HCT116 (cell line): ENCODE measurements around the gene SUCLG1. TPM values are rescaled to one million over a fixed set of nuclear protein-coding genes. Genes with fewer than 3 reads are reported as not detected.

Source experiments
- ATAC-seq: fragments of 200-7000 bp; cut with Tn5 transposase; 2 replicates; pipeline ENCODE4 v1.9.1; 2020; ENCODE audit warnings: mild to moderate bottlenecking, moderate library complexity
- BruUV-seq: library from RNA; stranded (reverse); fragments of 400-500 nt; replicated peaks from 2 replicates; lab custom pipeline; 2021; lab: Mats Ljungman, UMichigan
- CTCF ChIA-PET: fragments of 300-600 bp; sonication (Branson Sonifier 250); formaldehyde crosslinking; loops from one replicate; lab custom pipeline; 2021; ENCODE audit warnings: antibody characterized with exemption; lab: Charles Lee
- POLR2A ChIA-PET: fragments of 300-600, 350-600 bp; sonication (Branson Sonifier 250); formaldehyde crosslinking; loops from one replicate; lab custom pipeline; 2021; ENCODE audit warnings: antibody characterized with exemption; lab: Charles Lee
- RAD21 ChIA-PET, 2 experiments: fragments of 300-600 bp; sonication (Branson Sonifier 250); formaldehyde crosslinking; loops; one replicate each; lab custom pipeline; 2023; ENCODE audit warnings: low total read pairs in 2 of 2; ENCODE audit not compliant: uncharacterized antibody in 2 of 2, unreplicated experiment in 2 of 2, low non-redundant PET in 1 of 2; lab: Charles Lee
- DNase-seq: peaks from one replicate; pipeline ENCODE4 v3.0.0-alpha.2; 2010; ENCODE audit warnings: low read depth, low spot score
- H2AFZ ChIP-seq: fragments of 200-600 bp; shearing (Covaris generic), sonication (generic); 2 replicates; pipeline ENCODE4 v1.6.1; 2017; ENCODE audit warnings: low read depth, mixed run types, mixed read lengths, antibody characterized with exemption, low read length; ENCODE audit not compliant: poor library complexity, severe bottlenecking
- H3K27ac ChIP-seq: 2 replicates; pipeline ENCODE4 v1.5.1; 2012; ENCODE audit warnings: low read depth, low read length
- H3K27me3 ChIP-seq: fragments of 200-600 bp; sonication (generic); 2 replicates; pipeline ENCODE4 v1.6.1; 2016; ENCODE audit warnings: mixed run types, low read length, mixed read lengths; ENCODE audit not compliant: insufficient read depth
- H3K36me3 ChIP-seq, 2 experiments: fragments of 200-500 bp in 1 of 2; fragments of 200-600 bp in 1 of 2; sonication (Bioruptor generic) in 1 of 2; sonication (generic) in 1 of 2; 2 replicates each; pipeline versions ENCODE4 v1.5.1 to v1.6.1; 2014 to 2016; ENCODE audit warnings: low read length in 2 of 2, inconsistent platforms in 1 of 2, mixed read lengths in 1 of 2, mixed run types in 1 of 2; ENCODE audit not compliant: insufficient read depth in 2 of 2, control insufficient read depth in 1 of 2
- H3K4me1 ChIP-seq, 2 experiments: fragments of 200-600 bp in 1 of 2; sonication (generic) in 1 of 2; 2 replicates each; pipeline versions ENCODE4 v1.5.1 to v1.6.1; 2012 to 2017; ENCODE audit warnings: low read length in 2 of 2, inconsistent platforms in 1 of 2, mild to moderate bottlenecking in 1 of 2, mixed read lengths in 1 of 2, mixed run types in 1 of 2, moderate library complexity in 1 of 2; ENCODE audit not compliant: insufficient read depth in 2 of 2, control insufficient read depth in 1 of 2
- H3K4me2 ChIP-seq: fragments of 200-600 bp; sonication (generic); 2 replicates; pipeline ENCODE4 v1.6.1; 2017; ENCODE audit warnings: mixed run types, low read length, mixed read lengths
- H3K4me3 ChIP-seq, 2 experiments: fragments of 200-600 bp in 1 of 2; sonication (generic) in 1 of 2; replicated peaks in 1 of 2; 2 replicates each; pipeline ENCODE4 v1.5.1; 2011 to 2016; ENCODE audit warnings: low read length in 2 of 2, control low read depth in 1 of 2, low read depth in 1 of 2, mild to moderate bottlenecking in 1 of 2, mixed read lengths in 1 of 2, mixed run types in 1 of 2
- H3K79me2 ChIP-seq: fragments of 200-600 bp; sonication (generic); 2 replicates; pipeline ENCODE4 v1.6.1; 2017; ENCODE audit warnings: mild to moderate bottlenecking, mixed run types, low read length, moderate library complexity, mixed read lengths; ENCODE audit not compliant: insufficient read depth
- H3K9ac ChIP-seq: fragments of 200-600 bp; sonication (generic); 2 replicates; pipeline ENCODE4 v1.6.1; 2016; ENCODE audit warnings: low read length, mixed read lengths
- H3K9me2 ChIP-seq: fragments of 200-600 bp; sonication (generic), shearing (Covaris generic); 2 replicates; pipeline ENCODE4 v1.6.1; 2017; ENCODE audit warnings: mixed run types, mild to moderate bottlenecking, moderate library complexity; ENCODE audit not compliant: insufficient read depth
- H3K9me3 ChIP-seq, 2 experiments: fragments of 200-500 bp in 1 of 2; fragments of 200-600 bp in 1 of 2; sonication (Bioruptor generic) in 1 of 2; sonication (generic) in 1 of 2; 2 replicates each; pipeline ENCODE4 v1.6.1; 2014 to 2017; ENCODE audit warnings: low read length in 2 of 2, mixed read lengths in 2 of 2, inconsistent platforms in 1 of 2, low read depth in 1 of 2, mild to moderate bottlenecking in 1 of 2, mixed run types in 1 of 2, moderate library complexity in 1 of 2; ENCODE audit not compliant: control insufficient read depth in 1 of 2, insufficient read depth in 1 of 2
- H4K20me1 ChIP-seq: fragments of 200-600 bp; sonication (generic), shearing (Covaris generic); 2 replicates; pipeline ENCODE4 v1.6.1; 2017; ENCODE audit warnings: mixed run types, mild to moderate bottlenecking, moderate library complexity; ENCODE audit not compliant: insufficient read depth
- ATF3 ChIP-seq: IDR thresholded peaks from 2 replicates; pipeline ENCODE4 v1.6.1; 2012
- CBX3 ChIP-seq: IDR thresholded peaks from 2 replicates; pipeline ENCODE4 v1.6.1; 2012; ENCODE audit warnings: low read depth
- CEBPB ChIP-seq: IDR thresholded peaks from 2 replicates; pipeline ENCODE4 v1.6.1; 2012; ENCODE audit warnings: low read depth
- CTCF ChIP-seq, 3 experiments: fragments of 200-600 bp in 1 of 3; sonication (generic) in 1 of 3; IDR thresholded peaks in 2 of 3; conservative IDR thresholded peaks in 1 of 3; 2 replicates each; pipeline ENCODE4 v1.5.1; 2012 to 2017; ENCODE audit warnings: low read depth in 2 of 3, low read length in 2 of 3, antibody characterized with exemption in 1 of 3, borderline replicate concordance in 1 of 3, control low read depth in 1 of 3, mild to moderate bottlenecking in 1 of 3, mixed read lengths in 1 of 3, mixed run types in 1 of 3, moderate library complexity in 1 of 3; ENCODE audit not compliant: insufficient read depth in 1 of 3
- EGR1 ChIP-seq: IDR thresholded peaks from 2 replicates; pipeline ENCODE4 v1.6.1; 2012; ENCODE audit warnings: low read depth
- EZH2phosphoT487 ChIP-seq: fragments of 200-600 bp; IDR thresholded peaks from 2 replicates; pipeline ENCODE4 v1.6.1; 2018; ENCODE audit warnings: antibody characterized with exemption, borderline replicate concordance
- FOSL1 ChIP-seq: IDR thresholded peaks from 2 replicates; pipeline ENCODE4 v1.6.1; 2012; ENCODE audit warnings: low read depth
- JUND ChIP-seq: IDR thresholded peaks from 2 replicates; pipeline ENCODE4 v1.6.1; 2012
- POLR2A ChIP-seq: IDR thresholded peaks from 2 replicates; pipeline ENCODE4 v1.7.0; 2011; ENCODE audit warnings: borderline replicate concordance; ENCODE audit not compliant: insufficient read depth, insufficient read length; ENCODE audit errors: extremely low read depth
- SIN3A ChIP-seq: IDR thresholded peaks from 2 replicates; pipeline ENCODE4 v1.6.1; 2012; ENCODE audit warnings: low read depth
- SP1 ChIP-seq: IDR thresholded peaks from 2 replicates; pipeline ENCODE4 v1.6.1; 2012; ENCODE audit warnings: low read depth
- SRF ChIP-seq: IDR thresholded peaks from 2 replicates; pipeline ENCODE4 v1.6.1; 2012; ENCODE audit warnings: low read depth
- TCF7L2 ChIP-seq: IDR thresholded peaks from 2 replicates; pipeline ENCODE4 v1.7.0; 2011; ENCODE audit warnings: borderline replicate concordance, inconsistent platforms; ENCODE audit not compliant: insufficient read depth, insufficient read length; ENCODE audit errors: extremely low read depth
- YY1 ChIP-seq: IDR thresholded peaks from 2 replicates; pipeline ENCODE4 v1.6.1; 2011; ENCODE audit warnings: low read length, low read depth, moderate library complexity, mild to moderate bottlenecking; ENCODE audit not compliant: insufficient replicate concordance; ENCODE audit errors: extremely low read depth
- ZFX ChIP-seq: fragments of 450-650 bp; IDR thresholded peaks from 2 replicates; pipeline ENCODE4 v1.6.1; 2017
- intact Hi-C: fragments of 100-400 bp; cut with micrococcal nuclease; formaldehyde crosslinking; loops from 2 replicates; pipeline ENCODE4 v1.10.0; 2022
- total RNA-seq: library from RNA; stranded (reverse); gene quantifications from one replicate; pipeline ENCODE4 v1.2.1, GENCODE V29; 2021; ENCODE audit not compliant: unreplicated experiment
- TF ChIP-seq, protein P1 (sequence below): IDR thresholded peaks from 2 replicates; pipeline ENCODE4 v1.6.1; 2012
- TF ChIP-seq, protein P2 (sequence below): IDR thresholded peaks from 2 replicates; pipeline ENCODE4 v1.6.1; 2011; ENCODE audit warnings: mild to moderate bottlenecking, low read length, moderate library complexity; ENCODE audit not compliant: insufficient replicate concordance; ENCODE audit errors: extremely low read depth

SUCLG1 gene
- total RNA-seq, 1 experiment from 2014 or later, result 56.3 TPM

DNA sequence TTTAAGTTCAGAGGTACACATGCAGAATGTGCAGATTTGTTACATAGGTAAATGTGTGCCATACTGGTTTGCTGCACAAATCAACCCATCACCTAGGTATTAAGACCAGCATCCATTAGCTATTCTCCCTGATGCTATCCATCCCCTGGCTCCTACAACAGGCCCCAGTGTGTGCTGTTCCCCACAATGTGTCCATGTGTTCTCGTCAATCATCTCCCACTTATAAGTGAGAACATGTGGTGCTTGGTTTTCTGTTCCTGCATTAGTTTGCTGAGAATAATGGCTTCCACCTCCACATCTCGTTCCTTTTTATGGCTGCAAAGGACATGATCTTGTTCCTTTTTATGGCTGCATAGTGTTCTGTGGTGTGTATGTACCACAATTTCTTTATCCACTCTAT lies 75.8 kb downstream of the SUCLG1 start:
- POLR2A ChIA-PET, result no interaction called here

More for the DNA sequence above, 75.8 kb downstream of the SUCLG1 start:
- no peak overlapping the region for H3K27ac ChIP-seq
- H3K4me2 ChIP-seq, result no peak overlapping the region
- no peak for DNase-seq
- no peaks in the 10 kb centered on the region for H3K9me3 ChIP-seq
- no peak overlapping the region for H3K9ac ChIP-seq
- H3K4me3 ChIP-seq, result no peak overlapping the region
- H4K20me1 ChIP-seq, result no peaks in the 10 kb centered on the region
- ATAC-seq, result no peak
- no TSS peak for BruUV-seq
- no peaks in the 10 kb centered on the region for H3K27me3 ChIP-seq
- TF ChIP-seq ZFX (no peak), CBX3 (no peak), ATF3 (no peak), EGR1 (no peak), FOSL1 (no peak), SP1 (no peak), YY1 (no peak), EZH2phosphoT487 (no peak), POLR2A (no peak), TCF7L2 (no peak), SIN3A (no peak), CTCF (IDR thresholded peaks at IDR 0.05 in 2 of 3, conservative IDR thresholded peaks at IDR 0.05 in 1 of 3; ENCODE audit: borderline replicate concordance in 1 of 3, insufficient read depth in 1 of 3, low read depth in 2 of 3, low read length in 2 of 3) (no peak), SRF (no peak), CEBPB (no peak), JUND (no peak)
- TF ChIP-seq, protein P1, sequence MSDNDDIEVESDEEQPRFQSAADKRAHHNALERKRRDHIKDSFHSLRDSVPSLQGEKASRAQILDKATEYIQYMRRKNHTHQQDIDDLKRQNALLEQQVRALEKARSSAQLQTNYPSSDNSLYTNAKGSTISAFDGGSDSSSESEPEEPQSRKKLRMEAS, result no peak
- TF ChIP-seq, protein P2, sequence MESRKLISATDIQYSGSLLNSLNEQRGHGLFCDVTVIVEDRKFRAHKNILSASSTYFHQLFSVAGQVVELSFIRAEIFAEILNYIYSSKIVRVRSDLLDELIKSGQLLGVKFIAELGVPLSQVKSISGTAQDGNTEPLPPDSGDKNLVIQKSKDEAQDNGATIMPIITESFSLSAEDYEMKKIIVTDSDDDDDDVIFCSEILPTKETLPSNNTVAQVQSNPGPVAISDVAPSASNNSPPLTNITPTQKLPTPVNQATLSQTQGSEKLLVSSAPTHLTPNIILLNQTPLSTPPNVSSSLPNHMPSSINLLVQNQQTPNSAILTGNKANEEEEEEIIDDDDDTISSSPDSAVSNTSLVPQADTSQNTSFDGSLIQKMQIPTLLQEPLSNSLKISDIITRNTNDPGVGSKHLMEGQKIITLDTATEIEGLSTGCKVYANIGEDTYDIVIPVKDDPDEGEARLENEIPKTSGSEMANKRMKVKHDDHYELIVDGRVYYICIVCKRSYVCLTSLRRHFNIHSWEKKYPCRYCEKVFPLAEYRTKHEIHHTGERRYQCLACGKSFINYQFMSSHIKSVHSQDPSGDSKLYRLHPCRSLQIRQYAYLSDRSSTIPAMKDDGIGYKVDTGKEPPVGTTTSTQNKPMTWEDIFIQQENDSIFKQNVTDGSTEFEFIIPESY, result no peak
- H3K9me2 ChIP-seq, result no peaks in the 10 kb centered on the region
- intact Hi-C loops, result no loop called here
- H2AFZ ChIP-seq, result no peak overlapping the region
- no peaks in the 10 kb centered on the region for H3K36me3 ChIP-seq
- no peaks in the 10 kb centered on the region for H3K4me1 ChIP-seq
- no peaks in the 10 kb centered on the region for H3K79me2 ChIP-seq
- ChIA-PET RAD21 (no interaction called here), CTCF (no interaction called here)
